Activated CD4-positive, CD25-positive, alpha-beta regulatory T cell treated with anti-CD3 and anti-CD28 coated beads, Interleukin-2, amount 50 U/mL, for 24 hours (primary cell): ENCODE data around the gene SP1.
A peak's percentile ranks its signal among the peaks of the same experiment; 100 is the strongest.
"Not testable (repeated sequence)": the region's sequence is repeated elsewhere in the genome, so short reads cannot be mapped to it uniquely, and the experiment has no call there.

ENCODE experiments used
- ATAC-seq, 2 donors: fragments of 150-1000 bp; cut with Tn5 transposase; one replicate each; pipeline ENCODE4 v1.10.0; 2021; ENCODE audit warnings: mild to moderate bottlenecking in 1 of 2, moderate library complexity in 1 of 2

SP1 gene

DNA sequence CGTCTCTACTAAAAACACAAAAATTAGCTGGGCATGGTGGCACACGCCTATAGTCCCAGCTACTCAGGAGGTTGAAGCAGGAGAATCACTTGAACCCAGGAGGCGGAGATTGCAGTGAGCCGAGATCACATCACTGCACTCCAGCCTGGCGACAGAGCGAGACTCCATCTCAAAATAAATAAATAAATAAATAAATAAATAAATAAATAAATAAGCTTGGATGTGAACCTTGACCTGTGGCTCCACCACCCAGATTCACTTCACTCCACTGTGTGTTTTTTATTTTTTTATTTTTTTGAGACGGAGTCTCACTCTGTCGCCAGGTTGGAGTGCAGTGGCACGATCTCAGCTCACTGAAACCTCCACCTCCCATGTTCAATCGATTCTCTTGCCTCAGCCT, 18.3 kb upstream of the SP1 start:
- ATAC-seq, result not testable (repeated sequence)

DNA sequence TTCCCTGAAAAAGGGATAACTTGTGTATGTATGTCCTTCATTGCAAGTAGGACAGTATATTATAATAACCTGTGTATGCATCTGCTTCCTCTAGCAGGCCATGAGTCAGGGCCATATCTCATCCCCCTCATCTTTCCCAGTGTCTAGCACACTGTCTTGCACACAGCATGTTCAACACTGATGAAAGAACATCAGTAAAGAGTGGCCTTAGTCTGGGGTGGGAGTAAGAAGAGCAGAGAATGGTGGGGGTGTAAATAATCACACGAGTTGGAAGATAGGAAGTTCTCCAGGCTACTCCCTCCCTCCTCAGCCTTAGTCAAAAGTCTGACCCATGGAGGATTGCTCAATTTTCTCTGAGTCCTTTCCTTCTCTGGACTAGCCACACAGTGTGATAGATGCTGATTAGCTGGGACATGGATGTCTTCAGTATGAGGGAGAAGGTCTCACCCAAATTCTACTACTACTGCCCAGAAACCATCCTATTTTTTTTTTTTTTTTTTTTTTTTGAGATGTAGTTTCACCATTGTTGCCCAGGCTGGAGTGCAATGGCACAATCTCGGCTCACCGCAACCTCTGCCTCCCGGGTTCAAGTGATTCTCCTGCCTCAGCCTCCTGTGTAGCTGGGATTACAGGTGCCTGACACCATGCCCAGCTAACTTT, 14.6 kb upstream of the SP1 start:
- peak in 1 of 2 donors; percentile 10 for ATAC-seq

- not testable (repeated sequence) for ATAC-seq
These were observed 6.3 kb upstream of the SP1 start for GRCh38 chr12:53373554-53374133.

DNA sequence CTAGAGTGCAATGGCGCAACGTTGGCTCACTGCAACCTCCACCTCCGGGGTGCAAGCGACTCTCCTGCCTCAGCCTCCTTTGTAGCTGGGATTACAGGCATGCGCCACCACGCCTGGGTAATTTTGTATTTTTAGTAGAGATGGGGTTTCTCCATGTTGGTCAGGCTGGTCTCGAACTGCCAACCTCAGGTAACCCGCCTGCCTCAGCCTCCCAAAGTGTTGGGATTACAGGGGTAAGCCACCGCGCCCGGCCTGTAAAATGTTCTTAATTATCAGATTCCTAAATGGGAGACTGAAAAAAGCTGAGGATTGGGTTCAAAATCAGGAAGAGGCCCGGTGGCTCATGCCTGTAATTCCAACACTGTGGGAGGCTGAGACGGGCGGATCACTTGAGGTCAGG, 5.7 kb upstream of the SP1 start:
- ATAC-seq, result not testable (repeated sequence)

DNA sequence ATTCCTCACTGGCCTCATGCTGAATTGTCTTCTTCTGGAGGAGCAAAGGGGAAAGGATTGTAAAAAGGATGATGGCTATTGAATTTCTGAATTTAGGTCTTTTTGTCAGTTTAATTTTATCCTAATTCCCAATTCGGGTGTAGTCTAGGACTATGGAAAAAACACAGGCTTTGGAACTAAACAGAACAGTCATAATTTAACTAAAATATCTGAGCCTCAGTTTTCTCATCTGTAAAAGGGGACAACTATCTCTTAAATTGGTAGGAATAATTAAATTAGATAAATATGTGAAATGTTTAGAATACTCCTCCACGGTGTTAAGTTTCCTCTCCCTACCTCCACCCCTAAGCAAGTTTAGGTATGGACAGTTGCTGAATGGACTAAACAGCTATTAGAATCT, 3.2 kb upstream of the SP1 start:
- no peak for ATAC-seq

GRCh38 chr12:53378222-53378621, 1.8 kb upstream of the SP1 start:
- no peak for ATAC-seq

- ATAC-seq, result no peak
These were observed 1.1 kb upstream of the SP1 start for GRCh38 chr12:53378724-53379388.

- peak; percentile 78 to 80 for ATAC-seq
These were observed 430 bp upstream of the SP1 start for GRCh38 chr12:53379389-53380103.

DNA sequence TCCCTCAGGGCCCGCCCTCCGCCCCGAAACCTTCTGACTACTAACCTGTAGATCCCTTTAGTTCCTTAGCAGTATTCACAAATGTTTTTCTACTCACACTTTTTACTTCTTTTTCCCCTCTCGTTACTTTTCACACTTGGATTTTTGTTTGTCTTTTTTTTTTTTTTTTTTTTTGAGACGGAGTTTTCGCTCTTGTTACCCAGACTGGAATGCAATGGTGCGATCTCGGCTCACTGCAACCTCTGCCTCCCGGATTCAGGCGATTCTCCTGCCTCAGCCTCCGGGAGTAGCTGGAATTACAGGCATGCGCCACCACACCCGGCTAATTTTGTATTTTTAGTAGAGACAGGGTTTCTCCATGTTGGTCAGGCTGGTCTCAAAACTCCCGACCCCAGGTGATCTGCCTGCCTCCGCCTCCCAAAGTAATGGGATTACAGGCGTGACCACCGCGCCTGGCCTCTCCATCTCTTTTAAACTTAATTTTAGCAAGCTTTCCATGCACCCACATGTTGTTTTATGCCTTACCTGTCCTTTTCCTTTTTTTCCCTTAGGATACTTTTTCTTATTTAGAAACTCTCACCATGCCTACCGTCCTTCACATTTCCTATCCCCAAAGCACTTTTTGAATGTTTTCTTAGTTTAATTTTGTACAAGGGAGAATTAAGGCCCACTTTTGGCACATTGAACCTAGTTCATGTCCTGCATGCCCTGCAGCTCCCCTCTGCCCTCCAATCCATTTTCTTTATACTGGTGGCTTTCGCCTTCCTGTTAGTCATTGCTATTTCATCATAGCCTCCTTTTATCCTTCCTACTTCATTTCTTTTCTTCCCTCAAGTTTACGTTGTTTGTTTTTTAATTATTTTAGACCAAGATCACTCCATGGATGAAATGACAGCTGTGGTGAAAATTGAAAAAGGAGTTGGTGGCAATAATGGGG, 1.1 kb downstream of the SP1 start:
- no peak for ATAC-seq

DNA sequence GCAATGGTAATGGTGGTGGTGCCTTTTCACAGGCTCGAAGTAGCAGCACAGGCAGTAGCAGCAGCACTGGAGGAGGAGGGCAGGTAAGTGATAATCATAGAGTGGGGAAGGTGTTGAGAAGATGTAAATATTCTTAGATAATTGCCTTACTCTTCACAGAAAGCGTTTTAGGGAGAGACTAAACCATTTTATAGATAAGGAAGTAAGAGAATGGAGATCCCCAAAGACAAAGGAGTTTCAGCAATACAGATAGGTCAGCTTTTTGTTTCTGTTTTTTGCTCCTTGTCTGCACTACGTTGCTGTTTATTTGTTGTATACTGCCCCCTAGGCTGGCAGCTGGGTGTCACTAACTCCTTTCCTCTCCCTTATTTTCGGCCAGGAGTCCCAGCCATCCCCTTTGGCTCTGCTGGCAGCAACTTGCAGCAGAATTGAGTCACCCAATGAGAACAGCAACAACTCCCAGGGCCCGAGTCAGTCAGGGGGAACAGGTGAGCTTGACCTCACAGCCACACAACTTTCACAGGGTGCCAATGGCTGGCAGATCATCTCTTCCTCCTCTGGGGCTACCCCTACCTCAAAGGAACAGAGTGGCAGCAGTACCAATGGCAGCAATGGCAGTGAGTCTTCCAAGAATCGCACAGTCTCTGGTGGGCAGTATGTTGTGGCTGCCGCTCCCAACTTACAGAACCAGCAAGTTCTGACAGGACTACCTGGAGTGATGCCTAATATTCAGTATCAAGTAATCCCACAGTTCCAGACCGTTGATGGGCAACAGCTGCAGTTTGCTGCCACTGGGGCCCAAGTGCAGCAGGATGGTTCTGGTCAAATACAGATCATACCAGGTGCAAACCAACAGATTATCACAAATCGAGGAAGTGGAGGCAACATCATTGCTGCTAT, 2.0 kb downstream of the SP1 start:
- no peak for ATAC-seq

GRCh38 chr12:53383258-53383657, 3.3 kb downstream of the SP1 start:
- no peak for ATAC-seq

DNA sequence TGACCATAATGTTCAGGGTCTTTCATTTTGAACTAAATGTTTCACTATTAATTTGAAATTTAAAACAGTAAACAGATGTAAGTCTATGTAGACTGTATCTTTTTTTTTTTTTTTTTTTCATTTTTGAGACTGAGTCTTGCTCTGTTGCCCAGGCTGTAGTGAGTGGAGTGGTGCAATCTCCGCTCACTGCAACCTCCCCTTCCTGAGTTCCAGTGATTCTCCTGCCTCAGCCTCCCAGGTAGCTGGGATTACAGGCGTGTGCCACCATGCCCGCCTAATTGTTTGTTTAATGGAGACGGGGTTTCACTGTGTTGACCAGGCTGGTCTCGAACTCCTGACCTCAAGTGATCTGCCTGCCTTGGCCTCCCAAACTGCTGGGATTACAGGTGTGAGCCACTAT, 6.4 kb downstream of the SP1 start:
- not testable (repeated sequence) for ATAC-seq

- no peak for ATAC-seq
These were observed 9.0 kb downstream of the SP1 start for GRCh38 chr12:53388932-53389331.

DNA sequence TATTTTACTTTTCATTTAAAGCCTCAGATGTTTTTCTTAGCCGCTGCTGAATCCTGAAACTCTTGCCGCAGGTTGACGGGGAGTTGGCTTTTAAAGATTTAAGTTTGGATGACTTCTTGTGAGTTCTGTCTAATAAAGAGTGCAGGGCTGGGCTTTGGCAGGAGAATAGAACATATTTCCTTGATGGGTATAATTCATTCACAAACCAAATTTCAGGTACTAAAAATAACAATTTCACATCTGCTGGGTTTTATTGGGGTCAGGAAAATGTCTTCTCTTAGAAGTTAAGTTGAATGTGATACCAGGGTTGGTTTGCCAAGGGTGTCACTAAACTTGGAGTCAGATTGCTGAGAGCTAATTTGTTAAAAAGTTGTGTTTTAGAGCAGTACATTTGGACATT, 9.7 kb downstream of the SP1 start:
- ATAC-seq, result no peak

DNA sequence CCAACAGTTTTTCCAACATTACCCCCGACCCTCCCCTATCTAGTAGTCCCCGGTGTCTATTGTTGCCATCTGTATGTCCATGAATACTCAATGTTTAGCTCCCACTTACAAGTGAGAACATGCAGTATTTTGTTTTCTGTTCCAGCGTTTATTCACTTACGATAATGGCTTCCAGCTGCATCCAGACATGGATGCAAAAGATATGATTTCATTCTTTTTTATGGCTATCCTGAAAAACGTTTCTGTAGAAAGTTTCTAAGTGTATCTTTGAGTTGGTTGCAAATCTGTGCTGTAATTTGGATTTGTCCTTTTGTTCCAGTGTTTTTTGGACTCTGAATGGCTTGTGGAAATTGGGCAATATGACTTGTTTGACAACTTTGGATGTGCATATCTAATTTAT, 11.7 kb downstream of the SP1 start:
- ATAC-seq, result no peak

DNA sequence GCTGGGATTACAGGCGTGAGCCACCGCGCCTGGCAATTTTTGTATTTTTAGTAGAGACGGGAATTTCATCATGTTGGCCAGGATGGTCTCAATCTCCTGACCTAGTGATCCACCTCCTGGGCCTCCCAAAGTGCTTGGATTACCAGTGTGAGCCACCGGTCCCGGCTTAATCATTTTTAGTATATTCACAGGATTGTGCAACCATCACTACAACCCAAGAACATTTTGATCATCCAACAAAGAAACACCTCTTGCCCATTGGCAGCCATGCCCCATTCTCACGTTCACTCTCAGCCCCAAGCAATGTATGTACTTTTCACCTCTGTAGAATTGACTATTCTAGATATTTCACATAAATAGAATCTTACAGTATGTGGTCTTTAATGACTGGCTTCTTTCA, 19.9 kb downstream of the SP1 start:
- no peak for ATAC-seq

DNA sequence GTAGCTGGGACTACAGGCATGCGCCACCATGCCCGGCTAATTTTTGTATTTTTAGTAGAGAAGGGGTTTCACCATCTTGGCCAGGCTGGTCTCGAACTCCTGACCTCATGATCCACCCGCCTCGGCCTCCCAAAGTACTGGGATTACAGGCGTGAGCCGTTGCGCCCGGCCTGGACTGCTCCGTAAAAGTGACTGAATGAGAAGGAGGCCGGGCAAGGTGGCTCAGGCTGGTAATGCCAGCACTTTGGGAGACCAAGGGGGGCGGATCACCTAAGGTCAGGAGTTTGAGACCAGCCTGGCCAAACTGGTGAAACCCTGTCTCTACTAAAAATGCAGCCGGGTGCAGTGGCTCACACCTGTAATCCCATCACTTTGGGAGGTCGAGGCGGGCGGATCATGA, 22.4 kb downstream of the SP1 start:
- ATAC-seq, result not testable (repeated sequence)

DNA sequence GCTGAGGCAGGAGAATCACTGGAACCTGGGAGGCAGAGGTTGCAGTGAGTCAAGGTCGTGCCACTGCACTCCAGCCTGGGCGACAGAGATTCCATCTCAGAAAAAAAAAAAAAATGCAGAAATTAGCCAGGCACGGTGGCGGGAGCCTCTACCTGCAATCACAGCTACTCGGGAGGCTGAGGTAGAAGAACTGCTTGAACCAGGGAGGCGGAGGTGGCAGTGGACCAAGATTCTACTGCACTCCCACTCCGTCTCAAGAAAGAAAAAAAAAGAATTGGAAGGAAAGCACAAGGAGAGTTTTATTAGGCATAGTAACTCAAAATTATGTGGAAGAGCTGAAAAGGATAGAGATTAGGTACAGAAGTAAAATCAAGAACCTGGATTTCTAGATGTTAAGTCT, 22.9 kb downstream of the SP1 start:
- no peak for ATAC-seq

DNA sequence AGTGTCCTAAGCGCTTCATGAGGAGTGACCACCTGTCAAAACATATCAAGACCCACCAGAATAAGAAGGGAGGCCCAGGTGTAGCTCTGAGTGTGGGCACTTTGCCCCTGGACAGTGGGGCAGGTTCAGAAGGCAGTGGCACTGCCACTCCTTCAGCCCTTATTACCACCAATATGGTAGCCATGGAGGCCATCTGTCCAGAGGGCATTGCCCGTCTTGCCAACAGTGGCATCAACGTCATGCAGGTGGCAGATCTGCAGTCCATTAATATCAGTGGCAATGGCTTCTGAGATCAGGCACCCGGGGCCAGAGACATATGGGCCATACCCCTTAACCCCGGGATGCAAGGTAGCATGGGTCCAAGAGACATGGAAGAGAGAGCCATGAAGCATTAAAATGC, 31.0 kb downstream of the SP1 start:
- ATAC-seq, result no peak

- no peak for ATAC-seq
These were observed 33.7 kb downstream of the SP1 start for GRCh38 chr12:53413485-53414204.
